CD4-positive, alpha-beta T cell (primary cell): Measurements from ENCODE around the gene ADAMTS5. TPM values are rescaled to one million over a fixed set of nuclear protein-coding genes. Genes with fewer than 3 reads are reported as not detected.

ENCODE experiments used
- ATAC-seq: fragments of 200-7000 bp; cut with Tn5 transposase; one replicate; pipeline ENCODE4 v1.10.0; 2022; ENCODE audit warnings: mild to moderate bottlenecking; ENCODE audit not compliant: poor library complexity
- CTCF ChIA-PET: fragments of 350-600 bp; sonication (Branson Sonifier 250); formaldehyde crosslinking; loops from one replicate; lab custom pipeline; 2021; ENCODE audit warnings: antibody characterized with exemption, inconsistent platforms; lab: Charles Lee
- POLR2A ChIA-PET: fragments of 350-600 bp; sonication (Branson Sonifier 250); formaldehyde crosslinking; loops from one replicate; lab custom pipeline; 2021; ENCODE audit warnings: antibody characterized with exemption, inconsistent platforms; lab: Charles Lee
- DNase-seq, 14 experiments: peaks; one replicate each; pipeline ENCODE4 v3.0.0-alpha.2; 2013 to 2020; ENCODE audit warnings: mixed read lengths in 2 of 14
- H3K27ac ChIP-seq, 2 donors: one replicate each; pipeline versions ENCODE4 v1.5.1 to v1.7.0; 2013; ENCODE audit warnings: low read length in 2 of 2, low read depth in 1 of 2, mild to moderate bottlenecking in 1 of 2
- H3K27me3 ChIP-seq, 2 experiments: 1 replicate in 1 of 2; 2 replicates in 1 of 2; pipeline versions ENCODE4 v1.6.1 to v1.7.0; 2013; ENCODE audit warnings: low read length in 2 of 2, control low read depth in 1 of 2, mild to moderate bottlenecking in 1 of 2, moderate library complexity in 1 of 2; ENCODE audit not compliant: insufficient read depth in 2 of 2, control insufficient read depth in 1 of 2
- H3K36me3 ChIP-seq: one replicate; pipeline ENCODE4 v1.6.1; 2013; ENCODE audit warnings: low read length, control low read depth; ENCODE audit not compliant: insufficient read depth
- H3K4me1 ChIP-seq: one replicate; pipeline ENCODE4 v1.6.1; 2013; ENCODE audit warnings: low read length, control low read depth; ENCODE audit not compliant: insufficient read depth
- H3K4me3 ChIP-seq: one replicate; pipeline ENCODE4 v1.5.1; 2013; ENCODE audit warnings: mild to moderate bottlenecking, low read length, moderate library complexity
- H3K9me3 ChIP-seq, 2 experiments: 1 replicate in 1 of 2; 2 replicates in 1 of 2; pipeline versions ENCODE4 v1.6.1 to v1.7.0; 2013; ENCODE audit warnings: low read length in 2 of 2, mild to moderate bottlenecking in 2 of 2, control low read depth in 1 of 2, moderate library complexity in 1 of 2; ENCODE audit not compliant: control insufficient read depth in 1 of 2, insufficient read depth in 1 of 2
- H3K27ac Mint-ChIP-seq: one replicate; pipeline ENCODE4 v1.8.0; 2020; ENCODE audit warnings: mixed read lengths
- H3K27me3 Mint-ChIP-seq: one replicate; pipeline ENCODE4 v1.8.0; 2021; ENCODE audit warnings: mixed read lengths
- H3K36me3 Mint-ChIP-seq: one replicate; pipeline ENCODE4 v1.8.0; 2021; ENCODE audit warnings: low read depth, mixed read lengths
- H3K4me1 Mint-ChIP-seq: one replicate; pipeline ENCODE4 v1.8.0; 2021; ENCODE audit warnings: low read depth, mixed read lengths
- H3K4me3 Mint-ChIP-seq: one replicate; pipeline ENCODE4 v1.8.0; 2020; ENCODE audit warnings: mild to moderate bottlenecking, mixed read lengths
- H3K9me3 Mint-ChIP-seq: one replicate; pipeline ENCODE4 v1.8.0; 2020; ENCODE audit warnings: mixed read lengths
- intact Hi-C, 2 experiments: fragments of 100-400 bp; cut with DNase I in 1 of 2; cut with micrococcal nuclease in 1 of 2; formaldehyde crosslinking; loops; one replicate each; pipeline versions ENCODE4 v1.15.1 to v1.9.0; 2023 to 2025; cut with DNase I, micrococcal nuclease
- total RNA-seq, 174 experiments: library from RNA in 2 of 174; stranded (reverse) in 2 of 174; gene quantifications; one replicate each; pipeline ENCODE4 v1.2.3 and lab custom pipeline; 2021 to 2026
- TF ChIP-seq, protein P1 (sequence below): fragments of 200-600 bp; IDR thresholded peaks from one replicate; pipeline ENCODE4 v1.8.0; 2022; ENCODE audit warnings: antibody characterized with exemption, mild to moderate bottlenecking

The ADAMTS5 gene
- total RNA-seq, 2 experiments from 2014 or later: not detected

DNA sequence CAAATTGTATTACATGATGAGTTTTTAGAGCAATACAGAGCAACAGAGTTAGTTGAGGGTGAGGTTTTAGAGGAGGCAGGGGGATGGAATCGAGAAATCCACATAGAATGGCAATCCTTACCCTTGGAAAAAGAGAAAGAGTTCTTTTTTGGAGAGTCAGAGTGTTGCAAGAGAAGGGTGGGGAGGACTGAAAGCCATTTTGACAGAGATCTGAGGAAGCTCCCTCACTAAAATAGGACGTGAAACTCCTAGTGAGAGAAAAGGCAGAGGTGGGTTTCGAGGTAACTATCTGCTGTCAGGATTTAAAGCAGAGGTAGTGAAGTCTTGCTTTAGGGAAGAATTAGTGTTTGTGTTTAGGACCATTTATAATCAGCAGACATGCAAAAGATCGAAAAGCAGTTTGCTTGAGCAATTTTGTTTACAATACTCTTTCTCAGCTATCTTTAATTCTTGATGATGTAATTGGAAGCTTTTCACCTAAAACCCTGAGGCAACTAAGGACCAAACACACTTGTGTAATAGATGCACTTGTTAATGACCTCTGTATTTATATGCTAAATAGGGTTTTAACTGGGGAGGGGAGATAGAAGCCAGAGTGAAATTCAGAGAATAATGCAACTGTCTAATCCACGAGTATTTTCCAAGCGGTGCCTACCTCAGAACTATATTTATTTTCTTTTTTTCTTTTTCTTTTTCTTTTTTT is 20.0 kb downstream of the ADAMTS5 start:
- ATAC-seq (no peak), DNase-seq (no peak)
- Mint-ChIP-seq H3K36me3 (no peaks in the 10 kb centered on the region), H3K27me3 (peaks cover 14% of the 10 kb centered on the region), H3K9me3 (no peaks in the 10 kb centered on the region), H3K4me1 (no peaks in the 10 kb centered on the region), H3K27ac (no peak overlapping the region), H3K4me3 (no peak overlapping the region)
- intact Hi-C loops: no loop called here
- H3K4me3 ChIP-seq: no peak overlapping the region
- no peaks in the 10 kb centered on the region for H3K9me3 ChIP-seq
- ChIA-PET CTCF (no interaction called here), POLR2A (no interaction called here)
- no peaks in the 10 kb centered on the region for H3K4me1 ChIP-seq
- H3K27ac ChIP-seq: no peak overlapping the region
- TF ChIP-seq, protein P1, sequence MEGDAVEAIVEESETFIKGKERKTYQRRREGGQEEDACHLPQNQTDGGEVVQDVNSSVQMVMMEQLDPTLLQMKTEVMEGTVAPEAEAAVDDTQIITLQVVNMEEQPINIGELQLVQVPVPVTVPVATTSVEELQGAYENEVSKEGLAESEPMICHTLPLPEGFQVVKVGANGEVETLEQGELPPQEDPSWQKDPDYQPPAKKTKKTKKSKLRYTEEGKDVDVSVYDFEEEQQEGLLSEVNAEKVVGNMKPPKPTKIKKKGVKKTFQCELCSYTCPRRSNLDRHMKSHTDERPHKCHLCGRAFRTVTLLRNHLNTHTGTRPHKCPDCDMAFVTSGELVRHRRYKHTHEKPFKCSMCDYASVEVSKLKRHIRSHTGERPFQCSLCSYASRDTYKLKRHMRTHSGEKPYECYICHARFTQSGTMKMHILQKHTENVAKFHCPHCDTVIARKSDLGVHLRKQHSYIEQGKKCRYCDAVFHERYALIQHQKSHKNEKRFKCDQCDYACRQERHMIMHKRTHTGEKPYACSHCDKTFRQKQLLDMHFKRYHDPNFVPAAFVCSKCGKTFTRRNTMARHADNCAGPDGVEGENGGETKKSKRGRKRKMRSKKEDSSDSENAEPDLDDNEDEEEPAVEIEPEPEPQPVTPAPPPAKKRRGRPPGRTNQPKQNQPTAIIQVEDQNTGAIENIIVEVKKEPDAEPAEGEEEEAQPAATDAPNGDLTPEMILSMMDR: no peak
- no peaks in the 10 kb centered on the region for H3K27me3 ChIP-seq
- no peaks in the 10 kb centered on the region for H3K36me3 ChIP-seq

DNA sequence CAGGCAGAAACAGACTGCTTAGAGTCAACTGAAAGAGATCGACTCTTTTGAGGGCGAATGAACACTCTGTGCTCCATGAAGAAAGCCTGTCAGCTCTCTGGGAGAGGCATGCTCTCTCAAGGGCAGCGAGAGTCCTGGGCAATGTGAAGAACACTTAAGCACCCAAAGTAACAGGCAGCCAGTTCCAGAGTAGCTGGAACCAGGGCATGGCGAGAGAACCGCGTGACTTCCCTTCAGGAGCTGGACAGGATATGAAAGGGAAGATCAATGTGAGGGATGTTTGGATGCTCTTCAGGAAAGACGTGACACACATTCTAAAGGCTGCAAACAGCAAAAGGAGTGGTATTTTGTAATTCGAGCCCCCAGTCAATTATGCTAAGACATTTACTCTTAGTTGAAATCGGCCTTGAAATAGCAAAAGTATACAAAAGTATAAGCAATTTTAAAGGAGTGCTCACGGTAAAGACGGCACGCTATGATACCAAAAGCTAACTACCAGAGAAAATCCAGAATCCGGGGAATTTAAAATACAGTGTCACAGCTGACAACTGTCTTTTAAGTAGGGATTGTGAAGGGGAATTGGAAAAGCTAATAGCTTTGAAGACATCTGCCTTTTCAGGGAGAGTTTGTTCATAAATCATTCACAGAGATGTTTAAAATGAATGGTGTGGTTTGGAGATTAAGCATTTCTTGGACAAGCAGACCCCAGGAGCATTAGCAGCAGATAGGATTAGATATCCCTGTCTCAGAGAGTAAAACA is 20.8 kb downstream of the ADAMTS5 start:
- no peak overlapping the region for H3K27ac ChIP-seq
- no peaks in the 10 kb centered on the region for H3K4me1 Mint-ChIP-seq
- ChIA-PET CTCF (no interaction called here), POLR2A (no interaction called here)
- H3K27me3 Mint-ChIP-seq: peaks cover 12% of the 10 kb centered on the region
- intact Hi-C loops: no loop called here
- TF ChIP-seq, protein P1: no peak
- DNase-seq (no peak), ATAC-seq (no peak)
- H3K4me3 Mint-ChIP-seq: no peak overlapping the region
- H3K27ac Mint-ChIP-seq: no peak overlapping the region
- no peaks in the 10 kb centered on the region for H3K36me3 ChIP-seq
- H3K9me3 Mint-ChIP-seq: no peaks in the 10 kb centered on the region
- no peaks in the 10 kb centered on the region for H3K9me3 ChIP-seq
- no peak overlapping the region for H3K4me3 ChIP-seq
- H3K4me1 ChIP-seq: no peaks in the 10 kb centered on the region
- H3K27me3 ChIP-seq: no peaks in the 10 kb centered on the region
- no peaks in the 10 kb centered on the region for H3K36me3 Mint-ChIP-seq

DNA sequence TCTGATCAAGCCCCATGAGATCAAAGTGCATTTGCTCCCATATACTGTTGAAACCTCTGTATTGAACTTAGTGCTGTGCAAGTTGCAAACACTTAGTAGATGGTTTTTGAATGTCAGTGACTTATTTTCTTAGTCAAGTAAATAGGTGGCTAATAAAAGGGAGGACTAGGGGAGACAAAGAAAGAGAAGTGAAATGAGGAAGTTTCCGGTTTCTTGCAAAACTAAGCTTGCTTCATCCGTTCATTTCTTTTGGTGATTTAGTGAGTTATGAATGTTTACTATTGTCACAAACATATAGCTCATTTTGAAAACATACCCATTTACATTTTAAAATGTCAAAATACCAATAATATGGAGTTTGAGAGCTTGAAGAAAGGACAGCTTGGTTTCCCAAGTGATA is 23.0 kb downstream of the ADAMTS5 start:
- TF ChIP-seq, protein P1: no peak
- no peaks in the 10 kb centered on the region for H3K4me1 Mint-ChIP-seq
- Histone ChIP-seq H3K27me3 (no peaks in the 10 kb centered on the region), H3K27ac (no peak overlapping the region), H3K4me3 (no peak overlapping the region), H3K36me3 (no peaks in the 10 kb centered on the region), H3K9me3 (no peaks in the 10 kb centered on the region), H3K4me1 (no peaks in the 10 kb centered on the region)
- H3K9me3 Mint-ChIP-seq: no peaks in the 10 kb centered on the region
- intact Hi-C loops: no loop called here
- ChIA-PET CTCF (no interaction called here), POLR2A (no interaction called here)
- no peaks in the 10 kb centered on the region for H3K36me3 Mint-ChIP-seq
- peaks cover 6% of the 10 kb centered on the region for H3K27me3 Mint-ChIP-seq
- ATAC-seq (no peak), DNase-seq (peak in 1 of 14 experiments; percentile 2)
- H3K4me3 Mint-ChIP-seq: no peak overlapping the region
- H3K27ac Mint-ChIP-seq: no peak overlapping the region
